ENCODE measurements around the gene BAMBI.

Gene BAMBI

DNA sequence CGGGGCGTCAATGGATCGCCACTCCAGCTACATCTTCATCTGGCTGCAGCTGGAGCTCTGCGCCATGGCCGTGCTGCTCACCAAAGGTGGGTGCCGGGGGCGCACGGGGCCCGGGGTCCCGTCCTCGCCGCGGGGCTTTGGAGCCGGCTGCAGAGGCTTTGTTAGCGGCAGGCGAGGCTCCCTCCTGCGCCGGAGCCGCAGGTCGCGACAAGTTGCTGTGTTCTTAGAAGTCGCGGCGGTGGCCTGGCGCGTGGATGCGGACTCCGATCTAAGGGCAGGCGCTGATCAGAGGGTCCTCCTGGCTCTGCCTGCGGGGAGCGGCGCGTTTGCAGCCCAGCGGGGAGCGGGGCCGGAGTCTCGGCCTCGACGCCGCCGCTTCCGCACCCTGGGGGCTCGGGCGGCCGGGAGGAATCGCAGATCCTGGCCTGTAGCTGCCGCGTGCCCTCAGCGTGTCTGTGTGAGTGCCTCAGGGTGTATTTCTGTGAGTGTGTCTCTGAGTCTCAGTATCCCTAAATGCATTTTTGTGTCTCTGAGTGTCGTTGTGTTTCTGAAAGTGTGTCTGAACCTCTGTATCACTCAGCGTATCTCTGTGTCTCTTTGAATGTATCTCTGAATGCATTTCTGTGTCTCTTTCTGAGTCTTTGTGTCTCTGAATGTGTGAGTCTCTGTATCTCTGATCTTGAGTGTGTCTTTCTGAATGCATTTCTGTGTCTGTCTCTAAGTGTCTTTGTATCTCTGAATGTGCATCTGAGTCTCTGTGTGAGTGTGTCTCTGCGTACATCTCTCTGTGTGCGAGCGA lies 766 bp downstream of the BAMBI start:
- peak overlapping the region; percentile 83; the same call in 1 of the 2 replicates for H3K27ac ChIP-seq (ENCODE audit: low read depth, low read length)
- H3K36me3 ChIP-seq (ENCODE audit: insufficient read depth, low read length): peaks cover 19% of the 10 kb centered on the region
- H3K27me3 ChIP-seq (ENCODE audit: insufficient read depth, low read length): peaks cover 46% of the 10 kb centered on the region; the same call in 1 of the 2 replicates
- WGBS: under 1% methylated on average over 54 of the region's 54 CpGs
- peak overlapping the region; percentile 88 for H3K4me3 ChIP-seq (ENCODE audit: low read length)
- H3K4me1 ChIP-seq (ENCODE audit: insufficient read depth, low read length): peaks cover 32% of the 10 kb centered on the region
- H3K9ac ChIP-seq (ENCODE audit: low read depth, low read length): peak overlapping the region; percentile 87
- no peaks in the 10 kb centered on the region for H3K9me3 ChIP-seq (ENCODE audit: insufficient read depth, low read depth, low read length)

DNA sequence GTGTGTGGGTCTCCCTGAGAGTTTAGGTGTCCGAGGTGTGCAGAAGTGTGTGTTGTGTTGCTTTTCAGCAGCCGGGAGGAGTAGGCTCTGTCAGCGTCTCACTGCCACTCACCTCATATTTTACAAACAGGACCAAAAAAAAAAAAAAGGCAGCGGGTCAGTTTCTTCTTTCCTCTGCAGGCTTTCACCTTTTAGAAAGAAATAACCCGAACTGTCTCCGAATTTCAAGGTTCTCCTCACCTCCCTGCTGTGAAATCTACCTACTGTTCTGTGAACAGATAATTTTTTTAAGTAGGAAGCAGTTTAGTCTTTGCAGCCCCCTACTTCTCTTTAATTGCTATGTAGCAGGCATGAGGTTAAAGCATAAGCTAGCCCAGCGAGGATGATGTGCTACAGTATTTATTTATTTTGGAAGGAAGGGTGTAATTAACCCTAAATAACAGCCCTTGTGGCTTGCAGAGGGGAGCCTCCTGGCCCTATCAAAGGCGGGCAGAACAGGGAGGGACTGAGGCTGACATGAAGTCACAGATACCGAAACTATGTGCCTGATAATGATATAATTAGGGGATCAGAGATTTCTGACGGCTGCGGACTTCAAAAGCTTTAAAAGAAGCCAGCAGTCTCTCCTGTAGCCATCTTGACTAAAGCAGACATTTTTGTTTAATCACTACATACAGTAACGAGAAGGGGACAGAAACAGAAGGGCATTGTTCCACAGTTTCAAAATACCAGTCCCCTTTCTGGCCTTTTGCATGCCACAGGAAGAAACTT lies 1.6 kb downstream of the BAMBI start:
- Histone ChIP-seq H3K9me3 (ENCODE audit: insufficient read depth, low read depth, low read length) (no peaks in the 10 kb centered on the region), H3K9ac (ENCODE audit: low read depth, low read length) (peak overlapping the region; percentile 87), H3K4me3 (ENCODE audit: low read length) (peak overlapping the region; percentile 88), H3K36me3 (ENCODE audit: insufficient read depth, low read length) (peaks cover 24% of the 10 kb centered on the region), H3K27me3 (ENCODE audit: insufficient read depth, low read length) (peaks cover 42% of the 10 kb centered on the region; the same call in 1 of the 2 replicates), H3K4me1 (ENCODE audit: insufficient read depth, low read length) (peaks cover 32% of the 10 kb centered on the region), H3K27ac (ENCODE audit: low read depth, low read length) (no peak overlapping the region)
- WGBS: 1% methylated on average over 11 of the region's 12 CpGs

DNA sequence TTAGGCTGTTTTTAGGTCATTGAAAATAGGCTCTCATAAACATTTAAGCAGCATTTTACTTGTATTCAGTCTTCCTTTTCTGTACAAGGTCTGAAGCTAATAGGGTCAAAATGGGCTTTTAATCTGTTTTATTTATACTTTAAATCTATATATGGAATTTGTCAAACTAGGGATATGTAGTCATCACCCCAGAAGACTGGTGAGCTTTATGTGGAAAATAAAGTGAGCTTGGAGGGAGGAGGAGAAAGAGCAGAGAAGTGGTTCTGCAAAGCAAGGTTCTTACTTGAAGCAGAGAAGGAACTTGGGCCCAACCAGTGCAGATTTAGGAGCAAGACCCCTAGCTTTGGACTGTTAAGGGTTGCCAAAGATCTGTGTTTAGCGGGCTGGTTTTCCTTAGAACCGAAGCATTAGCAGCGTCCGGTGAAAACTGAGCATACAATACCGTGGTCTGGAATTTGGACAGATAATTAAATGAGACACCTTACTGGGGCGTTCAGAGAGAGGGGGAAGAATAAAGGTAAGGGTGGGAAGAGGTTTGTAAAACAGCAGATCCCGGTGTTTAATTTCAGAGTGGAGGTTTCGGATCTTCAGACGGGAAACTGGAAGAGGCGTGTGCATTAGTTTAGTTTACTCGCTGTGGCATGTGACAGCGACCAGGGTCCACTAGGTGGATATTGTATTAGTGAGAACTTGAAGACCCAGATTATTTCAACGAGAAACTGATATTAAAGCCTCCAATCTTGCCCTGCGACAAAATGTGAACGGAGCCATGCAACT lies 2.4 kb downstream of the BAMBI start:
- no peaks in the 10 kb centered on the region for H3K9me3 ChIP-seq (ENCODE audit: insufficient read depth, low read depth, low read length)
- H3K9ac ChIP-seq (ENCODE audit: low read depth, low read length): peak overlapping the region; percentile 87; the same call in 1 of the 2 replicates
- peaks cover 28% of the 10 kb centered on the region for H3K36me3 ChIP-seq (ENCODE audit: insufficient read depth, low read length)
- WGBS: 16% methylated on average over 15 of the region's 15 CpGs
- peaks cover 34% of the 10 kb centered on the region; the same call in 1 of the 2 replicates for H3K27me3 ChIP-seq (ENCODE audit: insufficient read depth, low read length)
- H3K4me3 ChIP-seq (ENCODE audit: low read length): peak overlapping the region; percentile 88
- H3K27ac ChIP-seq (ENCODE audit: low read depth, low read length): no peak overlapping the region
- peaks cover 36% of the 10 kb centered on the region for H3K4me1 ChIP-seq (ENCODE audit: insufficient read depth, low read length)

DNA sequence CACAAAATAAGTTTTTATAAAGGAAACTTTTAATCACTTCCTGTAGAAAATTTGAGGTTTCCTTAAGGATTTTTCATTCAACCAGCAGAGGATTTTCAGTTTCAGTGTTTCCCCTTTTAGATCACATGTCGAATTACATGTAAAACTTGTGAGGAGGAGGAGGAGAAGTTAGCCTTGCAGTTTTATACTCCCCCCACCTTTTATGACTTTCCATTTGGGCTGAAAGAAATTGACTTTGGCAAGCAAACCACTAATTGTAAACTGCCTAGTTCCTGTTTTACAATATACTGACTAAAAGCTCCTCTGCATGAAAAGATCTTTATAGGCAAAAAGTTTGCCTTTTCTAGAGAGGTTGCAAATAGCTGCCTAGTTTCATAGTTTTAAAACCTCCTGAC lies 3.0 kb downstream of the BAMBI start:
- H3K4me3 ChIP-seq (ENCODE audit: low read length): peak overlapping the region; percentile 88
- H3K27me3 ChIP-seq (ENCODE audit: insufficient read depth, low read length): peaks cover 28% of the 10 kb centered on the region; the same call in 1 of the 2 replicates
- no peaks in the 10 kb centered on the region for H3K9me3 ChIP-seq (ENCODE audit: insufficient read depth, low read depth, low read length)
- no CpG with 5 or more reads among the region's 1 CpG for whole genome bisulfite sequencing
- peaks cover 41% of the 10 kb centered on the region for H3K4me1 ChIP-seq (ENCODE audit: insufficient read depth, low read length)
- H3K9ac ChIP-seq (ENCODE audit: low read depth, low read length): 0 out of 2 replicates have a peak overlapping the region, but pooled peaks have one; percentile 26
- no peak overlapping the region for H3K27ac ChIP-seq (ENCODE audit: low read depth, low read length)
- H3K36me3 ChIP-seq (ENCODE audit: insufficient read depth, low read length): peaks cover 28% of the 10 kb centered on the region

DNA sequence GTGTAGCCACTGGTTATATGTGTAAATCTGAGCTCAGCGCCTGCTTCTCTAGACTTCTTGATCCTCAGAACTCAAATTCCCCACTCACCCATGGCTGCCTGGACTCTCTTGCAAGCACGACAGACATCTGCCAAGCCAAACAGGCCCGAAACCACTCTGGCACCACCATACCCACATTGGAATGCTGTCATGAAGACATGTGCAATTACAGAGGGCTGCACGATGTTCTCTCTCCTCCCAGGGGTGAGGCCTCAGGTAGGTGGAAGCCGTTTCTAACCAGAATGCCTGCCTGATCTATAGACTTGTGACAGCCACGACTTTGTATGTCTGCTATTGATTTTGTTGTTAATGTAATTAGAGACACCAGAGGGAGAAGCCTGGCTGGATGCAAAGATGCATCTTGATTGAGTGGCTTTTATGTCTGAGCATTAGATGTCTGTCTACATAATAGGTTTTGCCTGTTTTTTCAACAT lies 4.0 kb downstream of the BAMBI start:
- H3K9me3 ChIP-seq (ENCODE audit: insufficient read depth, low read depth, low read length): no peaks in the 10 kb centered on the region
- H3K4me1 ChIP-seq (ENCODE audit: insufficient read depth, low read length): peaks cover 45% of the 10 kb centered on the region
- no peak overlapping the region for H3K9ac ChIP-seq (ENCODE audit: low read depth, low read length)
- H3K27ac ChIP-seq (ENCODE audit: low read depth, low read length): no peak overlapping the region
- peaks cover 21% of the 10 kb centered on the region; the same call in 1 of the 2 replicates for H3K27me3 ChIP-seq (ENCODE audit: insufficient read depth, low read length)
- H3K4me3 ChIP-seq (ENCODE audit: low read length): peak overlapping the region; percentile 88
- peaks cover 28% of the 10 kb centered on the region for H3K36me3 ChIP-seq (ENCODE audit: insufficient read depth, low read length)
- WGBS: 61% methylated on average over 6 of the region's 6 CpGs

DNA sequence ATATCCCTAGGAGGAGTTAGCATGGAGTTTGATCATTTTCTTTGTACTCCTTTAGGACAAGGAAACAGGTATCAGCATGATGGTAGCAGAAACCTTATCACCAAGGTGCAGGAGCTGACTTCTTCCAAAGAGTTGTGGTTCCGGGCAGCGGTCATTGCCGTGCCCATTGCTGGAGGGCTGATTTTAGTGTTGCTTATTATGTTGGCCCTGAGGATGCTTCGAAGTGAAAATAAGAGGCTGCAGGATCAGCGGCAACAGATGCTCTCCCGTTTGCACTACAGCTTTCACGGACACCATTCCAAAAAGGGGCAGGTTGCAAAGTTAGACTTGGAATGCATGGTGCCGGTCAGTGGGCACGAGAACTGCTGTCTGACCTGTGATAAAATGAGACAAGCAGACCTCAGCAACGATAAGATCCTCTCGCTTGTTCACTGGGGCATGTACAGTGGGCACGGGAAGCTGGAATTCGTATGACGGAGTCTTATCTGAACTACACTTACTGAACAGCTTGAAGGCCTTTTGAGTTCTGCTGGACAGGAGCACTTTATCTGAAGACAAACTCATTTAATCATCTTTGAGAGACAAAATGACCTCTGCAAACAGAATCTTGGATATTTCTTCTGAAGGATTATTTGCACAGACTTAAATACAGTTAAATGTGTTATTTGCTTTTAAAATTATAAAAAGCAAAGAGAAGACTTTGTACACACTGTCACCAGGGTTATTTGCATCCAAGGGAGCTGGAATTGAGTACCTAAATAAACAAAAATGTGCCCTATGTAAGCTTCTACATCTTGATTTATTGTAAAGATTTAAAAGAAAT lies 4.8 kb downstream of the BAMBI start:
- Histone ChIP-seq H3K27ac (ENCODE audit: low read depth, low read length) (no peak overlapping the region), H3K27me3 (ENCODE audit: insufficient read depth, low read length) (peaks cover 17% of the 10 kb centered on the region; the same call in 1 of the 2 replicates), H3K36me3 (ENCODE audit: insufficient read depth, low read length) (peaks cover 28% of the 10 kb centered on the region), H3K4me3 (ENCODE audit: low read length) (no peak overlapping the region), H3K9ac (ENCODE audit: low read depth, low read length) (no peak overlapping the region), H3K9me3 (ENCODE audit: insufficient read depth, low read depth, low read length) (no peaks in the 10 kb centered on the region), H3K4me1 (ENCODE audit: insufficient read depth, low read length) (peaks cover 52% of the 10 kb centered on the region)
- WGBS: 93% methylated on average over 14 of the region's 14 CpGs

DNA sequence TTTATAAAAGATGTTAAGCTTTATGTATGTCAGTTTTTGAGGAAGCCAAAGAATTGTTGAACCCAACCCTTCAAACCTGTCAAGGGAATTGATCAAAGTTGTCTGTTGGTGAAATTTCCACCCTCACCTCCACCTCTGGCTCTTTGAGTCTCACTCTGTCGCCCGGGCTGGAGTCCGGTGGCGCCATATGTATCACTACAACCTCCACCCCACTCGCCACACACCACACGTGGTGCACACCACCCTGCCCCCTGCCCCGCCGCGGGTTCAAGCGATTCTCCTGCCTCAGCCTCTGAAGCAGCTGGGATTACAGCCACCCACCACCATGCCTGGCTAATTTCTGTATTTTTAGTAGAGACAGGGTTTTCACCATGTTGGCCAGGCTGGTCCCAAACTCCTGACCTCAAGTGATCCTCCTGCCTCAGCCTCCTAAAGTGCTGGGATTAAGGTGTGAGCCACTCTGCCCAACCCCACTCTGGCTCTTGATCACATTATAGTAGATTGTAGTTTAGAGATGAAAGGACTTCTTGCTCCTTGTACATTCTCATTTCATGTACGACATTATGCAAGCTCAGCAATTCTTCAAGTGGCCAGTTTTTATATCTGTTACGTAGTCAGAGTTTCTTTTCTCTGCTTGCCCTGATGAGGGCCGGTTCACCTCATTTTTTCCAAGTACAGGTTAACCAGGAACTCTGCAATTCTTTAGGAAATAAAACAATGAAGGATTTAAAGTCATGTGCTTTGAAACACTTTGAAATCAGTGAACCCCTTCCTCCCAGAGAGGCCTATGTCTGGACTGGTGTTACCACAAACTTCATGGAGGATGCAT lies 7.0 kb downstream of the BAMBI start:
- H3K36me3 ChIP-seq (ENCODE audit: insufficient read depth, low read length): peaks cover 28% of the 10 kb centered on the region
- H3K9ac ChIP-seq (ENCODE audit: low read depth, low read length): no peak overlapping the region
- H3K4me3 ChIP-seq (ENCODE audit: low read length): no peak overlapping the region
- no peaks in the 10 kb centered on the region for H3K9me3 ChIP-seq (ENCODE audit: insufficient read depth, low read depth, low read length)
- peaks cover 66% of the 10 kb centered on the region for H3K4me1 ChIP-seq (ENCODE audit: insufficient read depth, low read length)
- 94% methylated on average over 13 of the region's 13 CpGs for WGBS
- H3K27me3 ChIP-seq (ENCODE audit: insufficient read depth, low read length): peaks cover 6% of the 10 kb centered on the region; the same call in 1 of the 2 replicates
- H3K27ac ChIP-seq (ENCODE audit: low read depth, low read length): peak overlapping the region; percentile 45; the same call in 1 of the 2 replicates

DNA sequence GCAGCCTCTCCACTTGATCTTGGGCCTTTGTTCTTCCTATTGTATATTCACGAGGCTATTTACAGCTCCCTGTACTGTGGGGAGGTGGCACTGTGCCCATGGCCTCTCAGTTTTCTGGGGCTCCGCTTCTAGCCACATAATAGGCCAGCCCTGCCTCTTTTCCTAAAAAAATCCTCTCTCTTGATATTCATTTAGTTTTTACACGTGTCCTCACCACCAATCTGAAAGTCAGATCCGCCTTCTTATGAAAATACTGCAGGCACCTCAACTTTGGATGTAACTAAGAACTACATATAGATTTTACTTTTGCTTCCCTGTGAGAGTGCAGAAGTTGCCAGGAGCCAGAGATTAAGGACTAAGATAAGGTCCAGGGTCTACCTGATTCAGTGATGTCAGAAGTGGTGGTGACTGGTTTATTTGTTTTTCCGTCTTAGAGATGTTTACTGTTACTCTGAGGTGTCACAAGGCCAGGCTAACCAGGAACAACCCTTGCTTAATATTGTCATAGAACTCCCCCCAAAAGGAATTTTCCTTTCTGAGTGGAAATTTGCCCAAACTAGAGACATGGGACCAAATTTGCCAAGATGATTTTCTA lies 7.8 kb downstream of the BAMBI start:
- WGBS: 66% methylated on average over 5 of the region's 5 CpGs
- Histone ChIP-seq H3K9ac (ENCODE audit: low read depth, low read length) (no peak overlapping the region), H3K36me3 (ENCODE audit: insufficient read depth, low read length) (peaks cover 28% of the 10 kb centered on the region), H3K4me3 (ENCODE audit: low read length) (no peak overlapping the region), H3K4me1 (ENCODE audit: insufficient read depth, low read length) (peaks cover 60% of the 10 kb centered on the region), H3K27ac (ENCODE audit: low read depth, low read length) (peak overlapping the region; percentile 45; the same call in 1 of the 2 replicates), H3K9me3 (ENCODE audit: insufficient read depth, low read depth, low read length) (no peaks in the 10 kb centered on the region), H3K27me3 (ENCODE audit: insufficient read depth, low read length) (no peaks in the 10 kb centered on the region; the same call in 1 of the 2 replicates)

DNA sequence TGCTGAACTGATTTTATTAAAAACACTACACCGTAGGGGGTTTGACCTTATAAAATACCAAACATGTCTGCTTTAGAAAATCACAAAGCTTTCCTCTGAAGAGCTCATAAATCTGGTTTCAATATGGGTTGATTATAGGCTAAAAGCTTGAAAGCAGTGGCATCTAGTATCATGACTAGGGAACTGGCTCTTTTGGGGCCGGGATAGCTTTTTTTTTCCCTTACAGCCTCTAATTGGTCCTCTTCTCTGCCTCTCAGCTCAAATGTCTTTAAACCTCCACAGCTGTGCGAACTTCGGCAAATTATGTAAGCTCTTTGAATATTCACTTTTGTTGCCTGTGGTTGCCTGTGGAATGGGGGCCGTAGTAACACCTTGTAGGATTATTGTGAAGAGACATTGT lies 8.4 kb downstream of the BAMBI start:
- no peaks in the 10 kb centered on the region for H3K27me3 ChIP-seq (ENCODE audit: insufficient read depth, low read length)
- no peak overlapping the region for H3K9ac ChIP-seq (ENCODE audit: low read depth, low read length)
- H3K4me3 ChIP-seq (ENCODE audit: low read length): no peak overlapping the region
- WGBS: 44% methylated on average over 3 of the region's 5 CpGs
- H3K27ac ChIP-seq (ENCODE audit: low read depth, low read length): peak overlapping the region; percentile 45; the same call in 1 of the 2 replicates
- peaks cover 28% of the 10 kb centered on the region for H3K36me3 ChIP-seq (ENCODE audit: insufficient read depth, low read length)
- no peaks in the 10 kb centered on the region for H3K9me3 ChIP-seq (ENCODE audit: insufficient read depth, low read depth, low read length)
- peaks cover 56% of the 10 kb centered on the region for H3K4me1 ChIP-seq (ENCODE audit: insufficient read depth, low read length)

All from HUES64 (cell line).